22Rv1 (cell line): ENCODE measurements around the gene PACSIN3.
A peak's percentile ranks its signal among the peaks of the same experiment; 100 is the strongest.
"Not testable (repeated sequence)": the region's sequence is repeated elsewhere in the genome, so short reads cannot be mapped to it uniquely, and the experiment has no call there.

Experiments
- H3K27ac ChIP-seq: fragments of 450-650 bp; 2 replicates; pipeline ENCODE4 v1.5.1; 2017
- CTCF ChIP-seq: fragments of 450-650 bp; IDR thresholded peaks from 2 replicates; pipeline ENCODE4 v1.5.1; 2017; ENCODE audit warnings: mild to moderate bottlenecking
- ZFX ChIP-seq: fragments of 450-650 bp; IDR thresholded peaks from 2 replicates; pipeline ENCODE4 v1.6.1; 2017; ENCODE audit warnings: antibody characterized with exemption, borderline replicate concordance

The PACSIN3 gene

GRCh38 chr11:47192111-47192510 lies 5.9 kb upstream of the PACSIN3 start:
- TF ChIP-seq CTCF (no peak), ZFX (no peak)
- H3K27ac ChIP-seq: no peak overlapping the region

GRCh38 chr11:47191137-47191536 lies 4.9 kb upstream of the PACSIN3 start:
- not testable (repeated sequence) for H3K27ac ChIP-seq

GRCh38 chr11:47189100-47189834 lies 3.0 kb upstream of the PACSIN3 start:
- TF ChIP-seq CTCF (no peak), ZFX (no peak)
- H3K27ac ChIP-seq: 0 out of 2 replicates have a peak overlapping the region, but pooled peaks have one; percentile 17

GRCh38 chr11:47188259-47188658 lies 2.0 kb upstream of the PACSIN3 start:
- H3K27ac ChIP-seq: peak overlapping the region; percentile 2; the same call in 1 of the 2 replicates
- TF ChIP-seq ZFX (no peak), CTCF (no peak)

GRCh38 chr11:47187723-47188122 lies 1.5 kb upstream of the PACSIN3 start:
- TF ChIP-seq ZFX: no peak
- no peak for TF ChIP-seq CTCF
- H3K27ac ChIP-seq: peak overlapping the region; percentile 2; the same call in 1 of the 2 replicates

- peak overlapping the region; percentile 76 for H3K27ac ChIP-seq
- TF ChIP-seq ZFX: no peak
- TF ChIP-seq CTCF: no peak
Measured at GRCh38 chr11:47186700-47187695, 764 bp upstream of the PACSIN3 start.

GRCh38 chr11:47185305-47186075 lies 744 bp downstream of the PACSIN3 start:
- TF ChIP-seq ZFX (no peak), CTCF (no peak)
- H3K27ac ChIP-seq: peak overlapping the region; percentile 76
